HPDE6-E6E7 (cell line): ENCODE measurements around the gene SLC9B1.

Source experiments
- DNase-seq: peaks from one replicate; pipeline ENCODE4 v3.0.0; 2011; ENCODE audit warnings: missing footprints; ENCODE audit errors: extremely low spot score

Gene SLC9B1, protein sequence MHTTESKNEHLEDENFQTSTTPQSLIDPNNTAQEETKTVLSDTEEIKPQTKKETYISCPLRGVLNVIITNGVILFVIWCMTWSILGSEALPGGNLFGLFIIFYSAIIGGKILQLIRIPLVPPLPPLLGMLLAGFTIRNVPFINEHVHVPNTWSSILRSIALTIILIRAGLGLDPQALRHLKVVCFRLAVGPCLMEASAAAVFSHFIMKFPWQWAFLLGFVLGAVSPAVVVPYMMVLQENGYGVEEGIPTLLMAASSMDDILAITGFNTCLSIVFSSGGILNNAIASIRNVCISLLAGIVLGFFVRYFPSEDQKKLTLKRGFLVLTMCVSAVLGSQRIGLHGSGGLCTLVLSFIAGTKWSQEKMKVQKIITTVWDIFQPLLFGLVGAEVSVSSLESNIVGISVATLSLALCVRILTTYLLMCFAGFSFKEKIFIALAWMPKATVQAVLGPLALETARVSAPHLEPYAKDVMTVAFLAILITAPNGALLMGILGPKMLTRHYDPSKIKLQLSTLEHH

GRCh38 chr4:103019308-103020124 is at the start of gene SLC9B1:
TSS of gene SLC9B1 (minus strand) at chr4:103019705. CDS start at chr4:102991711, 27,994 bp downstream.
- DNase-seq: peak; percentile 89

- DNase-seq: no peak
Observed at GRCh38 chr4:103067841-103068547, 48.5 kb upstream of the SLC9B1 start.

GRCh38 chr4:103060453-103061148 is 41.1 kb upstream of the SLC9B1 start:
- DNase-seq: no peak

DNA sequence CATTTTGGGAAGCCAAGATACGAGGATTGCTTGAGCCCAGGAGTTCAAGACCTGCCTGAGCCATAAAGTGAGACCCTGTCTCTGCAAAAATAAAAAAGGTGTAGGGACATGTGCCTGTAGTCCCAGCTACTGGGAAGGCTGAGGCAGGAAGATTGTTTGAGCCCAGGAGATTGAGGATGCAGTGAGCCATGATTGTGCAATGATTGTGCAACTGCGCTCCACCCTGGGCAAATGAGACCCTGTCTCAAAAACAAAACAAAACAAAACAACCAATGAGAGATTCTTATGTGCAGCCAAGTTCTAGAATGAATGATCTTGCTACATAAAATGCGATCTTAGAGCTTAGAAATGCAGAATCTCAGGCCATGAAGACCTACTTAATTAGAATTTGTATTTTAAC is 34.5 kb upstream of the SLC9B1 start:
- no peak for DNase-seq

DNA sequence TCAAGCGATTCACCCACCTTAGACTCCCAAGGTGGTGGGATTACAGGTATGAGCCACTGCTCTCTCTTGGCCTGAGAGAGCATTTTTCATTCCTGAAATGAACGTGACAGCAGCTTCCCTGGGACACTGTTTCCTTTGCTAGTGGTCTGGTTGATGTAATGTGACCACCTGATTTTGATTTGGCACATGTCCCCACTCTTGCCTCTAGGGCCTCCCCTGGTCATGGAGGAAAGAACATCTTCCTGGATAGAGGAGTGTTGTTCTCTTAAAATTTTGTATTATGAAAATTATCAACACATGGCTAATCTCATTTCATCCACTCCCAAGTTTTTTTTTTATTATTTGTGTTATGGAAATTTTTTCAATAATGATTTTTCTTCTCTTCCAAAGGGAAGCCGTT is 33.3 kb upstream of the SLC9B1 start:
- no peak for DNase-seq

DNA sequence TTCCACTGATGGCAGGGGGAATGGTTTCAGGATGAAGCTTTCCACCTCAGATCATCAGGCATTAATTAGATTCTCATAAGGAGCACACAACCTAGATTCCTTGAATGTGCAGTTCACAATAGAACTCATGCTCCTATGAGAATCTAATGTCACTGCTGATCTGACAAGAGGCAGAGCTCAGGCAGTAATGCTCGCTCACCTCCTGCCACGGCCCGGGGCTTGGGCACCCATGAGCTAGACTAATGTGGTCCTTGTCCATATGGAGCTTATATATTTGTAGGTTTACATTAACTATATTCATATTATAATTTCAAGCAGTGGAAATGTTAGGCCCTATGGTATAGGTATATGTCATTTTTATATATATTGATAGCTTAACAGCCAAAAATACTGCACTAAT is 32.6 kb upstream of the SLC9B1 start:
- DNase-seq: no peak

- DNase-seq: no peak
Observed at GRCh38 chr4:103050736-103051436, 31.4 kb upstream of the SLC9B1 start.

GRCh38 chr4:103046416-103047290 is 27.1 kb upstream of the SLC9B1 start:
- DNase-seq: no peak

DNA sequence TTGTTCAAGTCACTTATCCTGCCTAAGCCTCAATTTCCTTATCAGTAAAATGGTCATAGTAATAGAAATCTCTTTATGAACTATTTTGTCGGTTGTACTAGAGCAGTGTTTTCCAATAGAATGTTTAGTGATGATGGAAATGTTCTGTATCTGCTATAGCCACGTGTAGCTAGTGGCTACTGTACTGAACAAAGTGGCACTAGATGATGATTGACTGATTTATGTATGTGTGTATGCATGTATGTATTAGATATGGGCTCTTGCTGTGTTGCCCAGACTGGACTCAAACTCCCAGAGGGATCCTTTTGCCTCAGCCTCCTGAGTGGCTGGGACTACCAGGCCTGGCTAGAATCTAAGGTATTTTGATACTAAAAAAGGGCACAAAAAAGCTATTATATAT is 24.7 kb upstream of the SLC9B1 start:
- DNase-seq: no peak

- no peak for DNase-seq
Observed at GRCh38 chr4:103036169-103036568, 16.7 kb upstream of the SLC9B1 start.

GRCh38 chr4:103032574-103032973 is 13.1 kb upstream of the SLC9B1 start:
- DNase-seq: no peak

GRCh38 chr4:103030791-103031190 is 11.3 kb upstream of the SLC9B1 start:
- DNase-seq: no peak

DNA sequence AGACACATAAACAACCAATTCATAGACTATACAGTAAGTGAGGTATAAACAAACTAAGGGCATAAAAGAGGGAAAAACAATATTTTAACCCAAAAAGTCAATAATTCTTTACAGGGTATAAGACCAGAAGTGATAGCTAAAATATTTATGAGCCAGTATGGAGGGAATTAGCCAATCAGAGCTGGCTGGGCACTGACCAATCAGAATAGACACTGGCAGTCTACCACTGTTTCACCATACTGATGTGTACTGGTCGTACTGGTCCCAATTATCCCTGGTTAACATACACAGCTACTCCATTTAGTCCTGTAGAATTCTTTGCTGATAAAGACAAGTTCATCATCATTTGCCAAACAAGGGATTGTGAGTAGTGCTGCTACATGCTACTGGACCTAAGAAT is 9.8 kb upstream of the SLC9B1 start:
- no peak for DNase-seq

- no peak for DNase-seq
Observed at GRCh38 chr4:103026868-103027267, 7.4 kb upstream of the SLC9B1 start.

- DNase-seq: no peak
Observed at GRCh38 chr4:103024996-103025395, 5.5 kb upstream of the SLC9B1 start.

DNA sequence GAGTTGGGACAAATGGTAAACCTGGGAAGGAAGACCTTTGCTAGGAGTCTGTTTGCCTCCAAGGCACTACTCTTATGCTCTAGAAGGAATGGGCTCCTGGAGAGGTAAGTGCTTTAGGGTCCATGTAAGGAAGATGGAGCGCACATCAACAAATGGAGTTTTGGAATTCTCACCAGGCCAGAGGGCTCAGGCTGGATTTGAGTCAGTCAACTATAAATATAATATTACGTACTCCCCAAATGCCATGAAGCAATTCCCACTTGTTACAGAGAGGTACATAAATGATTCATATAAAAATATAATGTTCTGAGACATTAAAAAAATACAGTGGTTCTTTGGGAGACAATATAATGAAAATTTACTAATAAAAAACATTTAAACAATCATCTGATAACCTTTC is 1.6 kb upstream of the SLC9B1 start:
- no peak for DNase-seq

DNA sequence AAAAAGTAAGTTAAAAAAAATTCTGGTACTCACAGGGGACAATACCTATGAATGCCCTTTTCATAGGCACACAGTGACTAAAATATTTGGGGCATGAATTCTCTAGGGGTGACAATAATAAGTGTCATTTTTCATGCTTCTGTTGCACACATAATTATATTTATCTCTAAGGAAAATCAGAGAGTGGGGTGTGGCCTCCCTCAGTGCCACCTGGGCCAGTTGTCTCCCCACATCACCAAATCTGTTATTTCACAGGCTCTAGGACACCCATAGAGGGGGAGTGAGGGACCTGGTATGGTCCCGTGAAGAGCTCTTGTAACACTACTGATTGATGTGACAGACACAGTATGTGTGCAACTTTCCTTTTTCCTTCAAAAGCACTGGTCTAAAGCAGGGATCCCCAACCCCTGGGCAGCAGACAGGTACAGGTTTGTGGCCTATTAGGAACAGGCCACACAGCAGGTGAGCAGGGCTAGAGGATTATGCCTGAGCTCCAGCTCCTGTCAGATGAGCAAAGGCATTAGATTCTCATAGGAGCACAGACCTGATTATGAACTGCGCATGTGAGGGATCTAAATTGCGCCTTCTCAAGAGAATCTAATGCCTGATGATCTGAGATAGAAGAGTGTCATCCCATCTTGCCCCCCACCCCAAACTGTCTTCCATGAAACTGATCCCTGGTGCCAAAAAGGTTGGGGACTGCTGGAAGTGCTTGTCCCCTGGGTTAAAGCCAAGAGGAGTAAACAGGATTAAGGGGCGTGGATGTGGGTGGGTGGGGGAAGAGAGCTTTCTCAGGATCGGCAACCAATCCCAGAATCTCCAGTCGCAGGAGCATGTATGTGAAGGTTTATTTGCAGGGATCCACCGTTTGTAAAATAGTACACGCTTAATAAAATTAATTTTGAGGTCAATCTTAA is 856 bp downstream of the SLC9B1 start:
- no peak for DNase-seq

GRCh38 chr4:103012551-103012950 is 7.0 kb downstream of the SLC9B1 start:
- DNase-seq: no peak

DNA sequence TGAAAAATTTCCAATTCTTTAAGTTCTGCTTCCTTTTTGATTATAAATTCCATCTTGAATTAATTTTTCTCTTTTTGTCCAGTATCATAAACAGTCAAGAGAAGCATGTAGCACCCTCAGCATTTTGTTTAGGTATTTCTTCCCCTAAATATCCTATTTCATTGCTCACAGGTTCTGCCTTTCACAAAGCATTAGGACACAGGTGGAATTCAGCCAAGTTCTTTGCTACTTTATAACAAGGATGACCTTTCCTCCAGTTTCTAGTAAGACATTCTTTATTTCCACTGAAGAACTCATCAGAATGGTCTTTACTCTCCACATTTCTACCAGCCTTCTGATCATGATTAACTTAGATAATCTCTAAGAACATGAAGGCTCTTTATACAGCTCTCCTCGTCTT is 7.4 kb downstream of the SLC9B1 start:
- DNase-seq: no peak
